Left ventricle myocardium inferior (tissue), 1 donor: ENCODE results near the gene UTP4. TPM values are rescaled to one million over a fixed set of nuclear protein-coding genes. Genes with fewer than 3 reads are reported as not detected.

Experiments used
- DNase-seq: peaks from one replicate; pipeline ENCODE4 v3.0.0-alpha.2; 2020
- H3K27ac ChIP-seq: fragments of 200-600 bp; replicated peaks from 2 replicates; pipeline ENCODE4 v1.8.0; 2021
- H3K27me3 ChIP-seq: fragments of 200-600 bp; 2 replicates; pipeline ENCODE4 v1.8.0; 2021; ENCODE audit warnings: low read depth
- H3K36me3 ChIP-seq: fragments of 200-600 bp; 2 replicates; pipeline ENCODE4 v1.8.0; 2021
- H3K4me1 ChIP-seq: fragments of 200-600 bp; 2 replicates; pipeline ENCODE4 v1.8.0; 2021
- H3K4me3 ChIP-seq: fragments of 200-600 bp; 2 replicates; pipeline ENCODE4 v1.8.0; 2021; ENCODE audit warnings: mild to moderate bottlenecking, moderate library complexity
- H3K9me3 ChIP-seq: fragments of 200-600 bp; replicated peaks from 2 replicates; pipeline ENCODE4 v1.8.0; 2021
- CTCF ChIP-seq: fragments of 200-600 bp; IDR thresholded peaks from 2 replicates; pipeline ENCODE4 v1.8.0; 2021; ENCODE audit warnings: antibody characterized with exemption, mild to moderate bottlenecking, borderline replicate concordance
- intact Hi-C: fragments of 100-400 bp; cut with micrococcal nuclease; formaldehyde crosslinking; loops from one replicate; pipeline ENCODE4 v1.11.0; 2022
- long read RNA-seq: library from polyadenylated mRNA; unstranded; transcript quantifications from one replicate; pipeline ENCODE4 v2.0.0, GENCODE V29; 2021
- total RNA-seq: library from RNA; stranded (reverse); fragmentation: NEBNext Ultra II Directional; extraction: Animal tissue kit (Norgen Biotek cat#: 25700); gene quantifications from one replicate; pipeline ENCODE4 v1.2.1, GENCODE V29; 2021
- donor health status: DM: no; HTN: yes; CAD: no; lungs with severe emphysema.

The UTP4 gene
- 30.4 TPM for total RNA-seq
- long read RNA-seq, transcript UTP4-201 (17 exons, 2,322 nt): major isoform, 60 of 70 reads
- long read RNA-seq, partial matches to known transcripts: 4 of 70 reads
- long read RNA-seq, other reads (novel, unspliced or antisense): 5 of 70 reads

- no peak for TF ChIP-seq CTCF
- peaks cover 39% of the 10 kb centered on the region for H3K4me1 ChIP-seq
Observed at GRCh38 chr16:69132424-69133252, at the start of gene UTP4, which contains the start of gene CHTF8. TSS of gene UTP4 (plus strand) at chr16:69132649. CDS start at chr16:69133460, 811 bp downstream. TSS of gene CHTF8 (minus strand) at chr16:69132588. CDS start at chr16:69121458, 11,130 bp downstream.

GRCh38 chr16:69083306-69083941 lies 49.0 kb upstream of the UTP4 start:
- no peaks in the 10 kb centered on the region for H3K9me3 ChIP-seq
- TF ChIP-seq CTCF: no peak
- H3K4me1 ChIP-seq: peaks cover 6% of the 10 kb centered on the region
- H3K4me3 ChIP-seq: no peak overlapping the region
- no peak overlapping the region for H3K27ac ChIP-seq
- no peak for DNase-seq
- peaks cover 5% of the 10 kb centered on the region for H3K36me3 ChIP-seq
- H3K27me3 ChIP-seq: no peaks in the 10 kb centered on the region
- intact Hi-C loops: no loop called here

More at GRCh38 chr16:69132424-69133252, at the start of gene UTP4, which contains the start of gene CHTF8:
- H3K27me3 ChIP-seq: no peaks in the 10 kb centered on the region
- peak within 1 kb of the TSS; percentile 79 for H3K4me3 ChIP-seq
- H3K9me3 ChIP-seq: no peaks in the 10 kb centered on the region
- intact Hi-C loops: no loop called here
- peaks cover 18% of the 10 kb centered on the region for H3K36me3 ChIP-seq
- H3K27ac ChIP-seq: peak within 1 kb of the TSS; percentile 94
- DNase-seq: peak; percentile 86

- no peak for TF ChIP-seq CTCF
- Histone ChIP-seq H3K4me3 (no peak overlapping the region), H3K27me3 (no peaks in the 10 kb centered on the region), H3K36me3 (peaks cover 5% of the 10 kb centered on the region), H3K4me1 (peaks cover 12% of the 10 kb centered on the region), H3K9me3 (no peaks in the 10 kb centered on the region), H3K27ac (no peak overlapping the region)
- DNase-seq: no peak
- intact Hi-C loops: no loop called here
Observed at GRCh38 chr16:69084289-69084688, 48.2 kb upstream of the UTP4 start.

- no peak for DNase-seq
- Histone ChIP-seq H3K9me3 (no peaks in the 10 kb centered on the region), H3K36me3 (peaks cover 5% of the 10 kb centered on the region), H3K4me1 (peaks cover 15% of the 10 kb centered on the region), H3K4me3 (no peak overlapping the region), H3K27ac (no peak overlapping the region), H3K27me3 (no peaks in the 10 kb centered on the region)
- intact Hi-C loops: no loop called here
- TF ChIP-seq CTCF: no peak
Observed at GRCh38 chr16:69085032-69085695, 47.3 kb upstream of the UTP4 start.

- Histone ChIP-seq H3K36me3 (peaks cover 5% of the 10 kb centered on the region), H3K4me3 (no peak overlapping the region), H3K4me1 (peaks cover 20% of the 10 kb centered on the region), H3K9me3 (no peaks in the 10 kb centered on the region), H3K27me3 (peaks cover 3% of the 10 kb centered on the region), H3K27ac (no peak overlapping the region)
- intact Hi-C loops: no loop called here
- no peak for DNase-seq
- TF ChIP-seq CTCF: no peak
Observed at GRCh38 chr16:69087161-69087581, 45.3 kb upstream of the UTP4 start.
